ENCODE results near the gene MAGEL2.
"Not testable (repeated sequence)": the region's sequence is repeated elsewhere in the genome, so short reads cannot be mapped to it uniquely, and the experiment has no call there.

MAGEL2 gene

DNA sequence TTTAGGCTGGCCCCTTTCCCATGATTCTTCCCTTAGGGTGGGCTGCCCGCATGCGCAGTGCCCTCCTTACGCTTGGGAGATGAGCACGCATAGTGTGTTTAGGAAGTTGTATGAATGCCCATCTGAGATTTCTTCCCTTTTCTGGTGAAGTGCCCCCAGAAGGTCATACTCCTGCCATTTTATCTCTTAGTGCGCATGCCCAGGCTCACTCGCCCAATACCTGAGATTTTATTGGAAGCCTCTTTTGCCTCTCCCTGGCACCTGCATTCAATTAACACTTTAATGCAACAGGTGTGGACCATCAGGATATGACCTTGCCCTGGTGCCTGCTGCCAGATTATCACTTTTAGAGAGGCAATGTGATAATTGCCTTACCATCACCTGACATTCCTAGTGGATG lies 45.5 kb downstream of the MAGEL2 start:
- DNase-seq: no peak

DNA sequence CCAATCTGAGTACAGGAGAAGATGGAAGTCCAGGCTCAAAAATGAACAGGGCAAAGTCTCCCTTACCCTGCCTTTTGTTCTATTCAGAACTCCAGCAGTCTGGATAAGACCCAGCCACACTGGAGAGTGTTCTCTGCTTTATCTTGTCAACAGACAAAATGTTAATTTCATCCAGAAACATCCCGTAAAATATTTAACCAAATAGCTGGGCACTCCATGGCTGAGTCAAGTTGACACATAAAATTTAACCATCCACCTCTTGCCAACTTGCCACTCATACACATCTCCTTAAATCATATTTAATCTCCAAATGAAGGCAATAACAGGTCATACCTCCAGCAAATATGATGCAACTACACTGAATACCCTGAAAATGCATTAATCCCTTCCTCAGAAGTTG lies 48.6 kb downstream of the MAGEL2 start:
- no peak for DNase-seq

DNA sequence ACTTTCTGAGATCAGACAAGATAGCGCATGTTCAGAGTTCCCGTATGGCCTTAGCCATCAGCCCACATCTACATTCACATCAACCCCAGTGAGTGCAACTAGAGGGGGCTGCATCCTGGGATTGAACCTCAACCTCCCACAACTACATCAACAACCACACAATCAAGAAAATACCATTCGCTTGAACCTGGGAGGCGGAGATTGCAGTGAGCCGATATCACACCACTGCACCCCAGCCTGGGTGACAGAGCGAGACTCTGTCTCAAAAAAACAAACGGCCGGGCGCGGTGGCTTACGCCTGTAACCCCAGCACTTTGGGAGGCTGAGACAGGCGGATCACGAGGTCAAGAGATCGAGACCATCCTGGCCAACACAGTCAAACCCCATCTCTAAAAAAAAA lies 50.4 kb downstream of the MAGEL2 start:
- DNase-seq: not testable (repeated sequence)

DNA sequence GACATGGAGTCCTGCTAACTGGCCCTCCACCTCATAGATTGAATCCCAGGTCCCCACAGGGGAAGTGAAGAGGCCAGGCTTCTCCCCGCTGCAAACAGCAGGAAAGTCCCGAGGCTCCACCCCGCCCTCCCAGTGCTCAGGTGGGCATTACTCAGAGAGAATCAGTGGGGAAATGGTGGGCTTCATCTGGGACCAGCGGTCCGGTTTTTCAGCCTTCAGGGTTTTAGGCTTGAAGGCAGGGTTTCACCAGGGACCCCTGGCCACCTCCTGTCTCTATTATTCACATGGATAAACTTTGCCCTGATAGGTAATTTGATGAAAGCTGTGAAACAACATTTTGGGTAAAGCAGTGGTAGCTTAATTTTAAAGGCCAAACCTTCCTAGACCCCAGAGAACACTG lies 50.9 kb downstream of the MAGEL2 start:
- DNase-seq: no peak

DNA sequence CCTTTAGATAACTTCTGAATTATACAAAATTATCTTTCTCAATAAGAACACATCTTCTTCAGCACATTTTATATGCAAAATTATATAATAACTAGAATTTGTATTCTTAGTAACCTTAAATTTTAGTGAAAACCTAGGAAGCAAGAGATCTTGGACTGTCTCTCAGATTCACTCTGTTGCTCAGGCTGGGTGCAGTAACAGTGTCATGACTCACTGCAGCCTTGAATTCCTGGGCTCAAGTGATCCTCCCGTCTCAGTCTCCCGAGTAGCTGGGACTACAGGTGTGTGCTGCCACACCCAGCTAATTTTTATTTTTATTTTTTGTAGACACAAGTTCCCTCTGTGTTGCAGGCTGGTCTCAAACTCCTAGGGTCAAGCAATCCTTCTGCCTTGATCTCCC lies 52.3 kb downstream of the MAGEL2 start:
- no peak for DNase-seq

DNA sequence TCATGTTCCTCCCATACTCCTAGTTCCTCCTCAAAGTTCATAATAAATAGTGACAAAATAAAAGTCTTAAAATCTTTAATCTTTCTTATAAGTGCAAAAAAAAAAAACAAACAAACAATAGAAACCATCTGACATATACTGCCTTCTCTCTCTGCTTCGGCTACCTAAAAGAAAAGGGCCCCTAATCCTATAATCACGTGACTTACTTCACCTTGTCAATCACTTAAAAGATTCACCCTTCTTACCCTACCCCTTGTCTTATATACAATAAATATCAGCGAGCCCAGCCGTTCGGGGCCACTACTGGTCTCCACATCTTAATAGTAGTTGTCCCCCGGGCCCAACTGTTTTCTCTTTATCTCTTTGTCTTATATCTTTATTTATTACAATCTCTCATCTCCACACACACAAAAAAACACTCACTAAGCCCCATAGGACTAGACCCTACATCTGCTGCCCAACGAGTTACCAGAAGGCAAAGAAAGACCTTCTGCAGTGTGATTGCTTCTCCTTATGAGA lies 53.4 kb downstream of the MAGEL2 start:
- no peak for DNase-seq

All from activated effector memory CD4-positive, alpha-beta T cell treated with anti-CD3 and anti-CD28 coated beads, Interleukin-2, amount 50 U/mL, for 16 hours (primary cell).